Transverse colon (tissue), 3 donors: ENCODE measurements around the gene CBR1.

Source experiments
- CTCF ChIP-seq, 5 experiments: fragments of 200-600 bp in 3 of 5; fragments of 450-650 bp in 2 of 5; sonication (generic) in 3 of 5; IDR thresholded peaks; 1 replicate in 2 of 5; 2 replicates in 3 of 5; pipeline ENCODE4 v1.5.1; 2016 to 2017; ENCODE audit warnings: antibody characterized with exemption in 5 of 5, inconsistent platforms in 3 of 5, mild to moderate bottlenecking in 2 of 5, moderate library complexity in 1 of 5
- EP300 ChIP-seq: sonication (generic); formaldehyde crosslinking; IDR thresholded peaks from one replicate; pipeline ENCODE4 v1.6.1; 2017; ENCODE audit warnings: antibody characterized with exemption, low read depth

DNA sequence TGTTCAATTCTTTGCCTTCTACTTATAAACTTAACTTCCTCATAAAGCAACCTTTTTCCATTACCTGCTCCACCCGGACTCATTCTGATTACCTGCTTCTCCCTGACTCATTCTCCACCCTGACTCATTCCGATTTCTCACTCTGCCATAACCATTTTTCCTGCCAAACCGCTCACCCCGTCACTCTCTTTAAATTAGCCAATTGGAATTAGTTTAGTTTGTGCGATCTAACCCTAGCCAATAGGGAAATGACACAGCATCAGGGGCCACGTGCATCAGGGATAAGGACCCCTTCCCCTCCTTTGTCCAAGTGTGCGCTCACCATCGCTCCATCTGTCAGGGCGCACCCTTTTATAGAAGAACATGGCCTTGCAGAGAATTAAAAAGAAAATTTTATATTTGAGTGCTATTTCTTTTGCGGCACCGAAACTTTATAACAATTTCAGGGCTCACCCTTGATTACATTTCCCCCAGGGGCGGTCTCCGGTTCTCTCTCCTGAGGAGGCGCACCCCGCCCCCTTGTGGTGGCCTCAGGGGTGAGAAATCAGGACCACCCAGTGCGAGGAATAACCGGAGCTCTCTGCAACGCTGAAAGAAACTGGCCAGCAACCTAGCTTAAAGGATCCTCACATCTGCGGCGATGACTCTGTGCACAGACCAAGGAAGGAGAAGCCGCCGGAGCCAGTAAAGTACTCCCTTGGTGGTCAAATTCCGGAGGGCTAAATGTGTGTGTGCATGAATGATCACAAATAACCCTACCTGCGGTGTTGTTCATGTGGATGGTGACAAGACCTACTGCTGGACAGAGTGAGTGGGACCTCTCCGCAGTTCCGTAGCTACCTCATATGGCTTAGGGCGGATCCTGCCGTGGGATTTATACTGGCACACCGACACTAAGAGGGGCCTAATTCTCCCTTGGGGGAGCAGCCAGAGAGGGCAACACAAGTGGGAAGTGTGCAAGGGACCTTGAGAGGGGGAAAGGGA lies 34.8 kb downstream of the CBR1 start:
- peak; percentile 32 to 55 (median 37) for TF ChIP-seq CTCF (IDR thresholded peaks at IDR 0.05)
- TF ChIP-seq EP300: no peak
